Pancreas (tissue), 10 donors: ENCODE measurements around the gene TMEM187. TPM values are rescaled to one million over a fixed set of nuclear protein-coding genes. Genes with fewer than 3 reads are reported as not detected.

Experiments
- ATAC-seq, 4 donors: fragments of 200-7000 bp; cut with Tn5 transposase; one replicate each; pipeline versions ENCODE4 v1.8.0 to v1.9.1; 2020; ENCODE audit warnings: mild to moderate bottlenecking in 4 of 4, moderate library complexity in 4 of 4
- DNase-seq, 6 donors: peaks; one replicate each; pipeline ENCODE4 v3.0.0-alpha.2; 2020
- FAIRE-seq: peaks from 2 replicates; lab custom pipeline; 2012; peaks lifted over from hg19 to GRCh38; lab: Jason Lieb, UNC
- H3K27ac ChIP-seq, 4 donors: fragments of 200-600 bp; sonication (generic); 1 replicate in 3 of 4; 2 replicates in 1 of 4; pipeline versions ENCODE4 v1.5.0 to v1.8.0; 2020
- H3K27me3 ChIP-seq, 4 donors: fragments of 200-600 bp; one replicate each; pipeline ENCODE4 v1.8.0; 2021
- H3K36me3 ChIP-seq, 3 donors: fragments of 200-600 bp; sonication (generic) in 1 of 3; one replicate each; pipeline versions ENCODE4 v1.5.0 to v1.8.0; 2020 to 2021
- H3K4me1 ChIP-seq, 3 donors: fragments of 200-600 bp; one replicate each; pipeline ENCODE4 v1.8.0; 2021
- H3K4me3 ChIP-seq, 4 donors: fragments of 200-600 bp; sonication (generic) in 2 of 4; one replicate each; pipeline versions ENCODE4 v1.5.0 to v1.8.0; 2020 to 2021
- H3K9me3 ChIP-seq, 4 donors: fragments of 200-600 bp; one replicate each; pipeline ENCODE4 v1.8.0; 2021
- WGBS, 2 donors: extraction: QIAGEN DNeasy Blood & Tissue Kit; methylation state at CpG; one replicate each; pipeline ENCODE4 v1.1.7; 2013; 5-methylcytosine and 5-hydroxymethylcytosine counted together
- intact Hi-C, 3 donors: fragments of 100-400 bp; cut with DNase I; formaldehyde crosslinking; loops; one replicate each; pipeline versions ENCODE4 v1.11.1 to v1.14.2; 2022
- polyA plus RNA-seq, 2 donors: library from polyadenylated mRNA; stranded (reverse); fragments of 200-250 nt; gene quantifications; one replicate each; pipeline ENCODE4 v1.2.3, GENCODE V29; 2013
- total RNA-seq, 6 donors: library from RNA; stranded (reverse); fragmentation: NEBNext Ultra II Directional in 4 of 6; extraction: Animal tissue kit (Norgen Biotek cat#: 25700) in 4 of 6; gene quantifications; one replicate each; pipeline versions ENCODE4 v1.2.1 to v1.2.4, GENCODE V29; 2021 to 2023
- TF ChIP-seq, protein P1 (sequence below), 4 donors: fragments of 200-600 bp; sonication (generic) in 3 of 4; IDR thresholded peaks; one replicate each; pipeline versions ENCODE4 v1.5.0 to v1.8.0; 2021; ENCODE audit warnings: antibody characterized with exemption in 4 of 4
- donor health status: healthy with polysubstance abuse.
- donor health status: DM: no; HTN: no; CAD: no; lungs with moderate emphysema.
- donor health status: DM: no; HTN: no; CAD: no.
- donor health status: control.
- donor health status: control.
- donor health status: Bipolar disorder and iron deficiency.
- donor health status: DM: yes; HTN: yes; CAD: no.
- donor health status: DM: no; HTN: no; CAD: no.
- donor health status: DM: no; HTN: no; CAD: no.
- donor health status: DM: yes; HTN: yes; CAD: no.

Gene TMEM187
- total and polyA plus RNA-seq, 8 donors: 5.2 to 12.4 (median 8.3) TPM

DNA sequence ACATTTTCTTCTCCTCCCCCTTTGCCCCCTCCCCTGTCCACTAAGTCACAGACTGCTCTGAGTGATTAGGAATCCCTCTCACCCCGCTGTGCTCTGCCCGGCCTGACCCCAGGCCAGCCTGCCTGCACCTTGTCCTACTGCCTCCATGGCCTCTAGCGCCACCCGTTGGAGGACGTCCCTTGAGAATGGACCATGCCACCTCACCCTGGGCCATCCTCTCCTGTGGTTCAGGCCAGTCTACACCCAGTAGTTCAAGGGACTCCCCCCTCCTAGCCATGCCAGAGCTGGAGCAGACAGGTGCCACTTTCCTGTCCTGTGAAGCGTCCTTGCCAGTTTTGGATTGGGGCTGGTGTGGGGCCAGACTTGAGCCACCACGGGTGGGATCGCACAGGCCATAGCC is 56.9 kb downstream of the TMEM187 start:
- H3K27ac ChIP-seq: no peak overlapping the region
- H3K4me3 ChIP-seq: no peak overlapping the region
- no peaks in the 10 kb centered on the region for H3K36me3 ChIP-seq
- peaks cover 0 to 3% (median 0%) of the 10 kb centered on the region in 4 donors for H3K27me3 ChIP-seq
- no peak for FAIRE-seq
- ATAC-seq: peak in 1 of 4 donors; percentile 20
- no peak for DNase-seq
- TF ChIP-seq, protein P1, sequence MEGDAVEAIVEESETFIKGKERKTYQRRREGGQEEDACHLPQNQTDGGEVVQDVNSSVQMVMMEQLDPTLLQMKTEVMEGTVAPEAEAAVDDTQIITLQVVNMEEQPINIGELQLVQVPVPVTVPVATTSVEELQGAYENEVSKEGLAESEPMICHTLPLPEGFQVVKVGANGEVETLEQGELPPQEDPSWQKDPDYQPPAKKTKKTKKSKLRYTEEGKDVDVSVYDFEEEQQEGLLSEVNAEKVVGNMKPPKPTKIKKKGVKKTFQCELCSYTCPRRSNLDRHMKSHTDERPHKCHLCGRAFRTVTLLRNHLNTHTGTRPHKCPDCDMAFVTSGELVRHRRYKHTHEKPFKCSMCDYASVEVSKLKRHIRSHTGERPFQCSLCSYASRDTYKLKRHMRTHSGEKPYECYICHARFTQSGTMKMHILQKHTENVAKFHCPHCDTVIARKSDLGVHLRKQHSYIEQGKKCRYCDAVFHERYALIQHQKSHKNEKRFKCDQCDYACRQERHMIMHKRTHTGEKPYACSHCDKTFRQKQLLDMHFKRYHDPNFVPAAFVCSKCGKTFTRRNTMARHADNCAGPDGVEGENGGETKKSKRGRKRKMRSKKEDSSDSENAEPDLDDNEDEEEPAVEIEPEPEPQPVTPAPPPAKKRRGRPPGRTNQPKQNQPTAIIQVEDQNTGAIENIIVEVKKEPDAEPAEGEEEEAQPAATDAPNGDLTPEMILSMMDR (IDR thresholded peaks at IDR 0.05): no peak
- no peaks in the 10 kb centered on the region for H3K4me1 ChIP-seq
- intact Hi-C loops: no loop called here
- 82 to 83% methylated on average over 8 of the region's 8 CpGs for WGBS, 2 donors
- no peaks in the 10 kb centered on the region for H3K9me3 ChIP-seq

DNA sequence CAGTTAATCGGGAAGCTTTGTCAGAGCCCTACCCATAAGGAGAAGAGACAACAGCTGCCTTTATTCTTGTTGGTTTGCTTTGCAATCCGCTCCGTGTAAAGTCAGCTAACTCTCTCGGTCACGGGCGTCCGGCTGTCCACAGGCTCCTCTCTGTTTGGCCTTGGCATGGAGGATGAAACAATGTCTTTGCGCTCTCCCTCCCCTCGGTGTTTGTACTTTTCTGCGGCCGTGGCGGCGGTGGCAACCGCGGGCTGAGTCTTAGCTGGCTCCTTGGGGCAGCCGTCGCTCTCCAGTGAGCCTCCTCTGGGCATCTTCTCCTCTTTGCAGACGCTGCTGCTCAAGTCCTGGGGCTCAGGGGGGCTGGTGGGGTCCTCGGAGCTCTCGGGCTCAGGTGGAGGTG is 57.7 kb downstream of the TMEM187 start:
- ATAC-seq: no peak
- no peak for FAIRE-seq
- Histone ChIP-seq H3K9me3 (no peaks in the 10 kb centered on the region), H3K36me3 (no peaks in the 10 kb centered on the region), H3K4me3 (no peak overlapping the region), H3K27me3 (peaks cover 0 to 3% (median 0%) of the 10 kb centered on the region in 4 donors), H3K27ac (no peak overlapping the region), H3K4me1 (no peaks in the 10 kb centered on the region)
- 88 to 90% methylated on average over 20 of the region's 20 CpGs for WGBS, 2 donors
- intact Hi-C loops: no loop called here
- TF ChIP-seq, protein P1 (IDR thresholded peaks at IDR 0.05): no peak
- peak in 1 of 6 donors; percentile 39 for DNase-seq

DNA sequence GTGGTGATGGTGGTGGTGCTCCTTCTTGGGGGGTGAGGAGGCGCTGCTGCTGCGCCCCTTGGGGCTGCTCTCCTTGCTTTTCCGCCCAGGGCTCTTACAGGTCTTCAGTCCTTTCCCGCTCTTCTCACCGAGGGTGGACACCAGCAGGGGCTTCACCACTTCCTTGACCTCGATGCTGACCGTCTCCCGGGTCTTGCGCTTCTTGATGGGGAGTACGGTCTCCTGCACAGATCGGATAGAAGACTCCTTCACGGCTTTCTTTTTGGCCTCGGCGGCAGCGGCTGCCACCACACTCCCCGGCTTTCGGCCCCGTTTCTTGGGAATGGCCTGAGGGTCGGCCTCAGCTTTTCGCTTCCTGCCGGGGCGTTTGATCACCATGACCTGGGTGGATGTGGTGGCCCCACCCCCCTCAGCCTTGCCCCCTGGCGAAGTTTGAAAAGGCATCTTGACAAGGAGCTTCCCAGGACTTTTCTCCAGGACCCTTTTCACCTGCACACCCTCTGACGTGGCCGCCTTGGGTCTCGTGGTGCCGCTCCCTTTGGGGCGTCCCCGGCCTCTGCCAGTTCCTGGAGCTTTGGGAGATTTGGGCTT is 58.3 kb downstream of the TMEM187 start:
- ATAC-seq: no peak
- H3K4me3 ChIP-seq: no peak overlapping the region
- peak in 1 of 6 donors; percentile 53 for DNase-seq
- no peak for FAIRE-seq
- no peaks in the 10 kb centered on the region for H3K27me3 ChIP-seq
- H3K4me1 ChIP-seq: no peaks in the 10 kb centered on the region
- no peak overlapping the region for H3K27ac ChIP-seq
- H3K36me3 ChIP-seq: no peaks in the 10 kb centered on the region
- TF ChIP-seq, protein P1 (IDR thresholded peaks at IDR 0.05): no peak
- H3K9me3 ChIP-seq: no peaks in the 10 kb centered on the region
- WGBS, 2 donors: 84 to 93% methylated on average over 29 of the region's 29 CpGs
- intact Hi-C loops: no loop called here

DNA sequence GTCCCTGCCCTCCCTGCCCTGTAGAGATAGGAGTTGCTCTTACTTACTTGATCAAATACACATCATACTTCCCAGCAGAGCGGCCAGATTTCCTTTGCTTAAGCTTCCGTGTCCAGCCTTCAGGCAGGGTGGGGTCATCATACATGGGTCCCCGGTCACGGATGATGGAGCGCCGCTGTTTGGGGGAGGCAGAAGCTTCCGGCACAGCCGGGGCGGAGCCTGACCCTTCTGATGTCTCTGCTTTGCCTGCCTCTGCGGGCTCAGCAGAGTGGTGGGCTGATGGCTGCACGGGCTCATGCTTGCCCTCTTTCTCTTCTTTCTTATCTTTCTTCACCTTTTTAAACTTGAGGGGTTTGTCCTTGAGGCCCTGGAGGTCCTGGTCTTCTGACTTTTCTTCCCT is 59.6 kb downstream of the TMEM187 start:
- Histone ChIP-seq H3K9me3 (no peaks in the 10 kb centered on the region), H3K36me3 (no peaks in the 10 kb centered on the region), H3K27ac (no peak overlapping the region), H3K4me3 (no peak overlapping the region), H3K4me1 (no peaks in the 10 kb centered on the region), H3K27me3 (no peaks in the 10 kb centered on the region)
- 92% methylated on average over 11 of the region's 11 CpGs for WGBS, 2 donors
- ATAC-seq (peak in 1 of 4 donors; percentile 8), DNase-seq (peak in 1 of 6 donors; percentile 52), FAIRE-seq (no peak)
- TF ChIP-seq, protein P1 (IDR thresholded peaks at IDR 0.05): no peak
- intact Hi-C loops: no loop called here

DNA sequence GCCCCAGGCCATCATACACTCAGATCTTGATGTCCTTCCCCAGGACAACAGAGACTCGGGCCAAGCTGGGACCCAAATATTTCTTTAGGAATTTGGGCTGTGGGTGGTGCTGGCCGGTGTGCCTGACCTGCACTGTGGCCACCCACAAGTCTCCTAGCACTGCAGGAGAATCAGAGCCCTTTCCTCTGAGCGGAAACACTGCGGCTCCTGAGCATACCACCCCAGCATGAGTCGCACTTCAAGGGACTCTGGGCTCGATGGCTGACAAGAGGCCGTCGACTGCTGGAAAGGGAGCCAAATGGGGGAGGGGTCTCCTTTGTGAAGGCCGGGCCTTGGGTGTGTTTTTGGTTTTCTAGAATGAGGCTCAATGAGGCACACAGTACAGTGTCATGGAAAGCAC is 60.1 kb downstream of the TMEM187 start:
- Histone ChIP-seq H3K4me3 (no peak overlapping the region), H3K27me3 (no peaks in the 10 kb centered on the region), H3K9me3 (no peaks in the 10 kb centered on the region), H3K27ac (no peak overlapping the region), H3K4me1 (no peaks in the 10 kb centered on the region), H3K36me3 (no peaks in the 10 kb centered on the region)
- FAIRE-seq: no peak
- intact Hi-C loops: no loop called here
- DNase-seq: no peak
- ATAC-seq: no peak
- TF ChIP-seq, protein P1 (IDR thresholded peaks at IDR 0.05): no peak
- 76 to 78% methylated on average over 9 of the region's 9 CpGs for WGBS, 2 donors
